OCI-LY1 (cell line): ENCODE data around the gene SLAMF1.

ENCODE experiments used
- EZH2 ChIP-seq: fragments of 200-600 bp; sonication (generic), shearing (Covaris generic); IDR thresholded peaks from 2 replicates; pipeline ENCODE4 v1.8.0; 2017; ENCODE audit warnings: borderline replicate concordance, mixed run types, mild to moderate bottlenecking, antibody characterized with exemption, low read length, moderate library complexity, mixed read lengths
- TF ChIP-seq, protein P1 (sequence below): fragments of 200-600 bp; sonication (generic), shearing (Covaris generic); IDR thresholded peaks from 2 replicates; pipeline ENCODE4 v1.5.1; 2017; ENCODE audit warnings: mild to moderate bottlenecking, antibody characterized with exemption, low read length, moderate library complexity, mixed read lengths

GRCh38 chr1:160676869-160677597 lies 30.2 kb upstream of the SLAMF1 start:
- TF ChIP-seq, protein P1, sequence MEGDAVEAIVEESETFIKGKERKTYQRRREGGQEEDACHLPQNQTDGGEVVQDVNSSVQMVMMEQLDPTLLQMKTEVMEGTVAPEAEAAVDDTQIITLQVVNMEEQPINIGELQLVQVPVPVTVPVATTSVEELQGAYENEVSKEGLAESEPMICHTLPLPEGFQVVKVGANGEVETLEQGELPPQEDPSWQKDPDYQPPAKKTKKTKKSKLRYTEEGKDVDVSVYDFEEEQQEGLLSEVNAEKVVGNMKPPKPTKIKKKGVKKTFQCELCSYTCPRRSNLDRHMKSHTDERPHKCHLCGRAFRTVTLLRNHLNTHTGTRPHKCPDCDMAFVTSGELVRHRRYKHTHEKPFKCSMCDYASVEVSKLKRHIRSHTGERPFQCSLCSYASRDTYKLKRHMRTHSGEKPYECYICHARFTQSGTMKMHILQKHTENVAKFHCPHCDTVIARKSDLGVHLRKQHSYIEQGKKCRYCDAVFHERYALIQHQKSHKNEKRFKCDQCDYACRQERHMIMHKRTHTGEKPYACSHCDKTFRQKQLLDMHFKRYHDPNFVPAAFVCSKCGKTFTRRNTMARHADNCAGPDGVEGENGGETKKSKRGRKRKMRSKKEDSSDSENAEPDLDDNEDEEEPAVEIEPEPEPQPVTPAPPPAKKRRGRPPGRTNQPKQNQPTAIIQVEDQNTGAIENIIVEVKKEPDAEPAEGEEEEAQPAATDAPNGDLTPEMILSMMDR = no peak
- TF ChIP-seq EZH2 = no peak
